HG03196 (cell line): ENCODE measurements around the gene SUPV3L1.
"Not testable (repeated sequence)": the region's sequence is repeated elsewhere in the genome, so short reads cannot be mapped to it uniquely, and the experiment has no call there.

Experiments
- ATAC-seq: cut with Tn5 transposase; IDR thresholded peaks from one replicate; pipeline ENCODE4 v1.9.1; 2021; ENCODE audit not compliant: unreplicated experiment

The SUPV3L1 gene

DNA sequence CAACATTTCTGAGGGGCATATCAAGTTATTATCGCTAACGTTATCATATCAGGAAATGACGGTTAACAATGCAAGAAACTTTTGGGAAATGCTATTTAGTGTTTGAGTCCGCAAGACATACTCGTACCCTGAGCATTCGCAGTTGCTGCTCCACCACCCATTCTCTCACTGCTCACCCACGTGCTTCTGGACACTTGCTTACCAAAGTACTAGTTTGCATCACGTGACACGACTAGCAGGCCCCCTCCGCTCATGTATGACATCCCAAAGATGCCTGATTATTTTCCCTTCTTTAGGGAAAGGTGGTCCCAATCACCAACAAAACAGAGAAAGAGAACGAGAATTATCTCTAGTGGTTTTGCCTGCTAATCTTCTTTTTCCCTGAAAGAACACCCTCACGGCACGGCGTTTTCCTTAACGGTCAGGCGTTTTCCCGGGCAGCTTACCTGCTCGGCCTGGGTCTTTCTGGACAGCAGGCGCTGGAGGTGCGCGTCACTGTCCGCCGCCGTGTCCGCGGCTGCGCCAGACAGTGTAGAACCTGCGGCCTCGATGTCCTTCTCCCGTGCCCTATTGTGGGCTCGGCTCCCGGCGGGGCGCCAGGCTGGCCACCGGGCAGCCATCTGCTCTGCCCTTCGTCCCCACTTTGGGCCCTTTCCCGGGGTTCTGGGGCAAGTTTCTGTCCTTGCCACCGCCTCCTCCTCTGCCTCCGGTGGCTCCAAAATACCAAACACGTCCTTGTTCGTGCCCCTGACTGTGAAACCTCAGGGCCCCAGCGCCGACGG, at the start of gene SUPV3L1:
TSS of gene SUPV3L1 (plus strand) at position 492 of the 782 bp plus-strand sequence. CDS start at position 550, 58 bp downstream.
- peak; percentile 77 for ATAC-seq

DNA sequence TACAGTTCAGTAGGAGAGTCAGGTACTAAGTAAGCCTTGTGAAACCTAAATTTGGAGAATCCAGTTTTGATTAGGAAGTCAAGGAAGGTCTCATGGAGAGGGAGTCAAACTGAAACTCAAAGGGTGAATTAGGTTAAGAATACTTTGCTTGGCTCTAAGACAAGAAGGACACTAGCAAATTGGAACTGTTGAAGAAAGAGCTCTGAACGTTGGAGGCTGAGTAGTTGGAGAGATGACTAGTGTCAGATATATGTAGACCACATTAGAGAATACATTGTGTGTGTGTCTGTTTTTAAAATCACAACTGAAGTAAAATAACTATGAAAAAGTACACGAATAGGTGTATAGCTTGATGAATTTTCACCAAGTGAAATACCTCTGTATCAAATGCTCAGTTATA, 49.8 kb upstream of the SUPV3L1 start:
- no peak for ATAC-seq

DNA sequence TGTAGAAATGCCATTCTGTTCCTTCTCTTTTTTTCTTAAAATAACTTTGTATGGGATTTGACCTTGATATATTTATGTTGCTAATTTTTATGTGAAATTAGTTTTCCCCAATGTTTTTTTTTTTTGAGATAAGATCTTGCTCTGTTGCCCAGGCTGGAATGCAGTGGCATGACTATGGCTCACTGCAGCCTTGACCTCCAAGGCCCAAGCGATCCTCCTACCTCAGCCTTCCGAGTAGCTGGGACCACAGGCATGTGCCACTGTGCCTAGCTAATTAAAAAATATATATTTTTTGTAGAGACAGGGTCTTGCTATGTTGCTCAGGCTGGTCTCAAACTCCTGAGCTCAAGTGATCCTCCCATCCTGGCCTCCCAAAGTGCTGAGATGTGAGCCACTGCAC, 40.1 kb upstream of the SUPV3L1 start:
- no peak for ATAC-seq

DNA sequence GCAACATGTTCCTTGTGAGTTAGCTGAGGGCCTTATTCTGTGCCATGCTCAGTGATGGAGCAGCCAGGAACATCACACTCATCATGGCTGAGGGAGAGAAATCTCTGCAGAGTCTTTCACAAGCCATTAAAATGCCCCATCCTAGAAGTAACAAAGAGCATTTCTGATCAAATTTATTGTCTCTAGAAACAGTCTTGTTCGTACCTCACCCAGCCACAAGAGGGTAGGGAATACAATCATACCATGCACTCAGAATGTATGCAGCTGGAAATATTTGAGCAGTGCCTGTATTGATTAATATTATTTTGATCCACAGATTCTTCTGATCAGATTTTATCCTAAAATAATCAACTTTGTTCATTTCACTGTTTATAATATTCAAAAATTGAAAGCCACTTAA, 38.7 kb upstream of the SUPV3L1 start:
- ATAC-seq: no peak

DNA sequence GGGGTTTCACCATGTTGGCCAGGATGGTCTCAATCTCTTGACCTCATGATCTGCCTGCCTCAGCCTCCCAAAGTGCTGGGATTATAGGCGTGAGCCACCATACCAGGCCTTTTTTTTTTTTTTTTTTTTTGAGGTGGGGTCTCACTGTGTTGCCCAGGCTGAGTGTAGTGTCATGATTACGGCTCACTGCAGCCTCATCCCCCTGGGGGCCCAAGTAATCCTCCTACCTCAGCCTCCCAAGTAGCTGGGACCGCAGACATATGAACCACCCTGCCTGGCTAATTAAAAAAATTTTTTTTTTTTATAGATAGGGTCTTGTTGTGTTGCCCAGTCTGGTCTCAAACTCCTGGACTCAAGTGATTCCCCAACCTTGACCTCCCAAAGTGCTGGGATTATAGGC, 38.0 kb upstream of the SUPV3L1 start:
- not testable (repeated sequence) for ATAC-seq

DNA sequence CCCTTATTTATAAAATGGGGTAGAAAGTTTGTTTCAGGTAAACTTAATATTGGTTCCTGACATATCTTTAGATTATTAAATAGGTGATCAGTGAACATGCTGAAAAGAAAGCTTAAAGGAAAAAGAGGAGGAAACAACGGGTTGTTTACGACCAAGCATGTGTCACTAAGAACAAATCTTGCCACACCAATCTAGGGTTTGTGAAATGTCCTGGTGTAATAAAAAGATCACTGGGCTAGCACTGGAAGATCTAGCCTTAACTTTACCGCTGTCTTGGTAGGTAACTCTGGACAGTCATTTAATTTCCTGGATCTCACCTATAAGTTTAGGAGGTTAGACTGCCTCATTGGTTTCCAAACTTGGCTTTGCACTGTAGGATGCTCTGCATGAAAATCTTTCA, 37.1 kb upstream of the SUPV3L1 start:
- no peak for ATAC-seq

DNA sequence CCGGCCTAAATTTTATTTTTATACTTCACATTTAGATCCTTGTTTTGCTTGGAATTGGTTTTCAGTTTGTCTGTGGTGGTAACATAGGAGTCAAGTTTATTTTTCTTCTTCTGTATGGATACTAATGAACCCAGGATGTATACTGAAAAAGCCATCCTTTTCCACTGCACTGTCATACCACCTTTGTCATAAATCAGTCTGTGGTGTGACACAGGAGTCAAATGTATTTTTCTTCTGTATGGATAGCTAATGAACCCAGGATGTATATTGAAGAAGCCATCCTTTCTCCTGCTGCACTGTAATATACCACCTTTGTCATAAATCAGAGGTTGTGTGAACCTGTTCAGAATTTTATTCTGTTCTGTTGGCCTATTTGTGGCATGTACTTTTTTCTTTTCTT, 34.7 kb upstream of the SUPV3L1 start:
- no peak for ATAC-seq

DNA sequence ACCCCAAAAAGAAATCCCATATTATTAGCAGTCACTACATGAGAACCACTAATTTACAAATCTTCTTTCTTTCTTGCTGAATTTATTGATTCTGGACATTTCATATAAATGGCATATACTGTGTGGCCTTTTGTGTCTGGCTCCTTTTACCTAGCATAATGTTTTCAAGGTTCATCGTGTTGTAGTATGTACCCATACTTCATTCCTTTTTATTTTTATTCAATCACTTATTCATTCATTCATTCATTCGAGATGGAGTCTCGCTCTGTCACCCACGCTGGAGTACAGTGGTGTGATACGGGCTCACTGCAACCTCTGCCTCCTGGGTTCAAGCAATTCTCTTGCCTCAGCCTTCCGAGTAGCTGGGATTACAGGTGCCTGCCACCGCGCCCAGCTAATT, 34.2 kb upstream of the SUPV3L1 start:
- ATAC-seq: no peak

DNA sequence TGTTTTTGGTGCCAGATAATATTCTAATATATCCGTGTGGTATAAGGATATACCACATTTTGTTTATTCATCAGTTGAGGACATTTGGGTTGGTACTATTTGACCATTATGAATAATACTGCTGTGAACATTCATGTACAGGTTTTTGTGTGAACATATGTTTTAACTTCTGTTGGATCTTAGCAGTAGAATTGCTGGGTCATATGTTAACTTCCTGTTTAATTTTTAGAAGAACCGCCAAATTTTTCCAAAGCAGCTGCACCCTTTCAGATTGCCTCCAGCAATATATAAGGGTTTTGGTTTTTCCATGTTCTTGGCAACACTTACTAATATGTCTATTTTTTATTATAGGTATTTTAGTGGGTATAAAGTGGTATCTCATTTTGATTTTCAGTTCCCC, 33.3 kb upstream of the SUPV3L1 start:
- no peak for ATAC-seq

DNA sequence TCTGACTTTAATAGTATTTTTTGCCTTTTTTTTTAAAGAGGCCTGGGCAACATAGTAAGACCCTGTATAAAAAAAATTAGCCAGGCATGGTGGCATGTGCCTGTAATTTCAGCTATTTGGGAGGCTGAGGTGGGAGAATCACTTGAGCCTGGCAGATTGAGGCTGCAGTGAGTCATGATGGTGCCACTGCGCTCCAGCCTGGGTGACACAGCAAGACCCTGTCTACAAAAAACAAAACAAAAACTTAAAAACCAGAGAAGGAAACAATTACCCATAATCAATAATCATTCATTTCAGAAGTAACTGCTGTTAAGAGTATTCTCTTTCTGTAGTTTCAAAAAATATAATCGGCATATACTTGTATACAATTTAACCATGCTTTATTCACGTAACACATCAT, 28.1 kb upstream of the SUPV3L1 start:
- ATAC-seq: no peak

DNA sequence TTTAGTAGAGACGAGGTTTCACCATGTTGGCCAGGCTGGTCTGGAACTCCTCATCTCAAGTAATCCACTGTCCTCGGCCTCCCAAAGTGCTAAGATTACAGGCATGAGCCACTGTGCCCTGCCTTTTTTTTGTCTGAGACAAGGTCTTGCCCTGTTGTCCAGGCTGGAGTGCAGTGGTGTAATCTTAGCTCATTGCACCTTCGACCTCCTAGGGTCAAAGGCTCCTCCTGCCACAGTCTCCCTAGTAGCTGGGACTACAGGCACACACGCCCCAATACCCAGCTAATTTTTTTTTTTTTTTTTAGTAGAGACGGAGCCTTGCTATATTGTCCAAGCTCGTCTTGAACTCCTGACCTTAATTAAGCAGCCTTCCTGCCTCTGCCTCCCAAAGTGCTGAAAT, 26.8 kb upstream of the SUPV3L1 start:
- no peak for ATAC-seq

DNA sequence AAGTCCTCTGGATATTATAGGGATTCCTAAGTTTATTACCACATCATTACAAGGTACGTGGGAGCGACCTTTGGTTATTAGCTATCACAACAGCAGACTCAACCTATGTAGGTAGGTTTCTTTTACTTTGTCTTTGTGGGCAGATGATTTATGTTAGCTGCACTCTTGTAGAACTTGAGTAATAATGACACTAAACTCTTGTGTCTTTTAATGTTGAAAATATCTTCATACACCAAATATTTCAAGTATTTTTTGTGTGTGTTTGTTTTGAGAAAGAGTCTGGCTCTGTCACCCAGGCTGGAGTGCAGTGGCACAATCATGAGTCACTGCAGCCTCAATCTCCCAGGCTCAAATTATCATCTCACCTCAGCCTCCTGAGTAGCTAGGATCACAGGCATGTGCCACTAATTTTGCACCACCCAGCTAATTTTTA, 19.2 kb upstream of the SUPV3L1 start:
- ATAC-seq: no peak

DNA sequence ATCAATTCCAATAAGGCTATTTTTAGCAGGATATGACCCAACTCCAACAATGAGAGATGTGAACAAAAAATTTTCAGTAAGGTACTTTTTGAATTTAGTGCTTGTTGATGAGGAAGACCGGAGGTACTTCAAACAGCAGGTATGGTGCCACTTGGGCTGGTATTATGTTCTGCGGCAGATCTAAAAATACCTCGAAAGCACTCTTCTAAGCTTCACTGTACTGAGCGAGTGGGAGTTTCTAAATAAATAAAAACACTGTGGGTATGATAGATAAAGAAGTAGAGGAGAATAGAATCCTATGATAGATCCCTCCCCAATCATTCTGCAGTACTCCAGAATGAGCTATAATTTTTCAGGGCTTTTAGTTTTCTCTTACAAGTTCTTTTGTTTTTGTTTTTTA, 11.5 kb upstream of the SUPV3L1 start:
- no peak for ATAC-seq

DNA sequence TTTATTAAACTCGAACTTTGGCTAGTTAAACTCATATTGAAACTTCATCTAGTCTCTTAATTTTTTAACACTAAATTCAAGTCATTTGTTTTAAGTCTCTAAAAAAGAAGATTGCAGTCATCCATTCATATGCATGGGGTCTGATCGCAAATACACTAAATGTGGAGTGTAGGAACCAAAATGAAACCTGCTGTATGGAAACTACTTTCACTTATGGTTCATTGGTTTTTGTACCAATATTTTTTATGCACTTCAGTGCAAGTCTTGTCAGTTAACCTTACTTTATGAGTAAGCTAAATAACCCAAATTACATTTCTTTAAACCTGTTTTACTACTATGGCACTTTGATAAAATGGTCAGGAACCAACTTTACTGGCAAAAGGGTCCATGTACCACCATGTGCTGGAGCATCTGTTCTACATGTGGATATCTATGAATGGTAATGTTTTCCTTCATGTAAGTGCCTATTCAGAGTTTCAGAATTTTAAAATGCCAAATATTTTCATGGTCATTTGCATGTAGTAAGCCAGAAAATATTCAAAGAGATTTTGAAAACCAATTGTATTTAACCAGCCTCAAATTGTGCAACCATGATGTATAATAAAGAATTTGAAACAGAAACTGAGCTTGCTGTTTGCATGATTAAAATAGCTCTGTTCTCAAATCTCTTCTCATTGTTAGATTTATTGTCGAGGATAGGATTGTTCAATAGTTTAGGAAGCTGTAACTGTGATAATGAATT, 7.6 kb upstream of the SUPV3L1 start:
- no peak for ATAC-seq

DNA sequence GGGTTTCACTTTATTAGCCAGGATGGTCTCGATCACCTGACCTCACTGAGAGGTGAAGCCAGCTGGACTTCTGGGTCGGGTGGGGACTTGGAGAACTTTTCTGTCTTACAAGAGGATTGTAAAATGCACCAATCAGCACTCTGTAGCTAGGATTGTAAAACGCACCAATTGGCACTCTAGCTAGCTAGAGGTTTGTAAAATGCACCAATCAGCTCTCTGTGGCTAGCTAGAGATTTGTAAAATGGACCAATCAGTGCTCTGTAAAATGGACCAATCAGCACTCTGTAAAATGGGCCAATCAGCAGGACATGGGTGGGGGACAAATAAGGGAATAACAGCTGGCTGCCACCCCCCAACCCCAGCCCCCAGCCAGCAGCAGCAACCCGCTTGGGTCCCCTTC, 4.7 kb upstream of the SUPV3L1 start:
- ATAC-seq: not testable (repeated sequence)

DNA sequence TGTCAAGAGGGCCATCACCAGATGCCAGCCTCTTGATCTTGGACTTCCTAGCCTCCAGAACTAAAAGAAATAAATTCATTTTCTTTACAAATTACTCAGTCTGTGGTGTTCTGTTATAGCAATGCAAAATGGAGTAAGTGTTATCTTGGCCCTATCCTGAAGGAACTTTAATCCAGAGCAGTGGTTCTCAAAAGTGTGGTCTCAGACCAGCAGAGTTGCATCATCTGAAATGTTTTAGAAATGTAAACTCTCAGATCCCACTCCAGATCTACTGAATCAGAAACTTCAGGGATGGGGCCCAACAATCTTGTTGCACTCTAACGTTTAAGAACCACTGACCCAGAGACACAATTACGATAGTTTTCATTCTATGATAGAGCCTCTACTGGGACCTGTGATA, 3.2 kb upstream of the SUPV3L1 start:
- no peak for ATAC-seq

DNA sequence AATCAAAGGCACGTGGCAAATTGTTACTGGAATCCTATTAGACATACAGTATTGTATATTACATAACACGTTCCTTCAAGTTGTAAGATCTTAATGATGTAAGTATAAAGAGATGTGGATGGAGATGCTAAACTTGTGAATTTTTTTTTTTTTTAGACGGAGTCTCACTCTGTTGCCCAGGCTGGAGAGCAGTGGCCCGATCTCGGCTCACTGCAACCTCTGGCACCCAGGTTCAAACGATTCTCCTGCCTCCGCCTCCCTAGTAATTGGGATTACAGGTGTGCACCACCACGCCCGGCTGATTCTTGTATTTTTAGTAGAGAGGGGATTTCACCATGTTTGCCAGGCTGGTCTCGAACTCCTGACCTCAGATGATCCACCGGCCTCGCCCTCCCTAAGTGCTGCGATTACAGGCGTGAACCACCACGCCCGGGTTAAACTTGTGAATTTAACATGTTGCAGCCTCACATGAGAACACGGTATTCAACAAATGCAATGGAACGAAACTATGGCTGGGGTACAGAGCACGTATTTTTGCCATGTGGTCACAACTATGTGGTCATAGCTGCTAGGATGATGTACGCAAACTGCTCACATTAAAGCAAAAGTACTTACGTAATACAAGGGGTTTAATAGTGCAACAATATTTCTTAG, 818 bp upstream of the SUPV3L1 start:
- ATAC-seq: peak; percentile 1

DNA sequence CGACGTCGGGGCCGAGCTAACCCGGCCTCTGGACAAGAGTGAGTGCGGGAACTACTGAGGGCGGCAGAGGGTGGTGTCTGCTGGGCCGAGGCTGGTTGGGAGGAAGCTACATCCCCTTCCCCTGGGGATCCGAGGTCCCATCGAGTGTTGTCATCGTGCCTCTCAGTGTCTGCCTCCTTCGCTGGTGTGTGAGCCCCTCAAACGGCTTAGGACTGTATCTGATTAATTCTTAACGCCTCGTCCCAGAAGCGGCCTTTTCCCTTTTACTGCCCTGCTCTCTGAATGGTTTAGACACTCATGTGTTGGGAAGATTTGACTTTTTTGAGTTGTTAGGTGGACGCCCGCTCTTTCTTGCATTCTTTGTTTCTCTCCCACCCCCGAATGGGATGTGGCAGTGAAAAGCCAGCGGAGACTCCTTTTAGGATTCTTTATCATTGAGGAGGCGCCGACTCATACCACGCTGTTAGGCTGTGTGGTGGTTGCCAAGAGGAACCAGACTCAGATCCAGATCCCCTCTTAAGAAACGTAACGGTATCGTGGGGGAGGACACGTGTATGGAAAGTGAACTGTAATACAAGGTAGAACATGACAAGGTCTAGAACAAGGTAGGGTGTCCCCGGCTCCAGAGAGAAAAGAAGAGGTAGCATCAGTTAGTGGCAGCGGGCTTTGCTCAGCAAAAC, 631 bp downstream of the SUPV3L1 start:
- ATAC-seq: peak; percentile 26

DNA sequence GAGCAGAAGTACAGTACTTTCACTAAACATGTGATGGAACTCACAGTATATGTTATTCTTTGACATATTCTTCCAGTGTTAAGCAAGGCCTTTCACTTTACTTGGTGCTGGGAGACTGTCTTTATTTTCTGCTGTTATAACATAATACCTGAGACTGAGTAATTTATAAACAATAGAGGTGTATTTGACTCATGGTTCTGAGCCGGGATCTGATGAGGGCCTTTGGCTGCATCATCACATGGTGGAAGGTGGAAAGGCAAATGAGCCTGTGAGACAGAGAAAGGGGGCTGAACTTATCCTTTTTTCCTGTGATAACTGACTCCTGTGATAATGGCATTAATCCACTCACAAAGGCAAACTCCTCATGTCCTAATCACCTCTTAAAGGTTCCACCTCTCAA, 1.4 kb downstream of the SUPV3L1 start:
- ATAC-seq: no peak

DNA sequence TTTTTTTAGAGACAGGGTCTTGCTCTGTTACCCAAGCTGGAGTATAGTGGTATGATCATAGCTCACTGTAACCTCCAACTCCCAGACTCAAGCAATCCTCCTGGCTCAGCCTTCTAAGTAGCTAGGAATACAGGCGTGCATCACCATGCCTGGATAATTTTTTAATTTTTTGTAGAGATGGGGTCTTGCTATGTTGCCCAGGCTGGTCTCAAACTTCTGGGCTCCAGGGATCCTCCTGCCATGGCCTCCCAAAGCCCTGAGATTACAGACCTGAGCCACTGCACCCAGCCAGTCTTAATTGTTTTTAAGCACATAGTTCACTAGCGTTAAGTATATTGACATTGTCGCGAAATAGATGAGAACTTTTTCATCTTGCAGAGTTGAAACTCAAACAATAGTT, 2.0 kb downstream of the SUPV3L1 start:
- ATAC-seq: no peak

DNA sequence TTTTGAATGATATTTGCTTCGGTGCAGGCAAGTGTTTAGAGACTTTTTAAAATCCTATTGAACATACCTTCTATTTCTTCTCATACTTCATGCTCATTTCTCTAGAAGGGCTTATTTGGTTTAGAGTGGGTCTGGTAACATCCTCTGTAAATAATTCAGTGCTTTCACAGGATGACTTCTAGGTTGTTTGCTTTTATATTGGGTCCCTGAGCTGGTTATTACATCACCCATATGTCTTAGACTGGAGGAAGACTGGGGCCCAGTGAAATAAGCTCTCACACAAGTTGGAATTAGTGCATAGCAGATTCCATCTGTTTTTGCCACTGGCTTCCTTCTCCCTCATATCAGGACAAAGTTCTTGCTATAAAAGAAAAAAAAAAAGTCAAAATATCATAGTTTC, 6.5 kb downstream of the SUPV3L1 start:
- ATAC-seq: no peak
